HG03064 (cell line): ENCODE data around the gene MAGI2.

Experiments
- ATAC-seq: cut with Tn5 transposase; IDR thresholded peaks from one replicate; pipeline ENCODE4 v1.9.1; 2021; ENCODE audit warnings: low read depth; ENCODE audit not compliant: unreplicated experiment

Gene MAGI2

DNA sequence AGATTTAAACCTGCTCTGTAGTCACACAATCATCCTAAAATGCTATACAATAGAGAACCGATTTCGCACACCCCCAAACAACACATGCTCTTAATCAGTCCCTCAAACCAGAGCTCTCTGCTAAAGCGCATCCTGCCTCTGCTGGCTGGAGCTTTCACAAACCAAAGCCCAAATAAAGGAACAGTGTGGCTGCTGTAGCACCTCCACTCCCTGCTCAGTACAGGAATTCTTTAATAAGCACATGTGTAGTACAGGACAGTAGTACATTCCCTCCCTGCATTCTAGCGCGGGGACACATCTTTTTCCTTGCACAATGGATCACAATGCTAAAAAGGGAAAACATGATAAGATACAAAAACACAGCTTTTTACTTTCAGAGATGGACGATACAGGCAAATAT, 684.6 kb downstream of the MAGI2 start:
- no peak for ATAC-seq

DNA sequence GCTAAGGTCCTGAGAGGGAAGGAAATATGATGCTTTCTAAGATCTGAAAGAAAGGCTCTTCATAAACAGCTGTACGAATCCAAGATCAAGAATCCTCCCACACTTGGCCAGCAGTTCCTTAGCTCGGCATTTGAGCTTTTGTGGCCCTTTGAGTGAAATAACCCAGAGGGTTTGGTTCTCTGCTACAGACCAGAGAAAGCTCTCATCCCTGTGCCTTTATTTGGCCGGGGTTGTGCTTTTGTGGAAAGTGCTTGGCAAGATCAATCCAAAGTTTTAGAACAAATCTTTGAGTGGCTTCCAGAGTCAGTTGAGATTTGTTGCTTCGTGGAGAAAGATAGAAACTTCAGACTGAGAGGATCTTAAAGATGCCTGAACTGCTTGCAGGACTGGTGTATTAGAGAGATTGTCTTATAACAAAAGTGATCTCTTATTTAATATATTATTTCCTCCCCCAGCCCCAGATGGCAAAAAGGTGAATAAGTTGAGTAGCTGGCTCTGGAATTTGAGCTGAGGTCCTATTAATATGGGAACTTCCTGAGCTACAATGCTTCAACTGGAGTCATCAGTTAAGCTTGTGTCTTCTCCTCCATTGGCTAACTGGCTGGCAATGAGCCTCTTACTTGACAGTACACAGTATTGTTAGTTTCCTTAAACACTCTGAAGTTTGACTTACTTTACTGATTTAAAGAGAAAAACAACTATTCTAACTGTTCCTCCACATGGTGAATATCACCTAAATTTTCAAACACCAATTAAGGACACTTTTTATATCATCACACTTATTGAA, 687.3 kb downstream of the MAGI2 start:
- ATAC-seq, result no peak

DNA sequence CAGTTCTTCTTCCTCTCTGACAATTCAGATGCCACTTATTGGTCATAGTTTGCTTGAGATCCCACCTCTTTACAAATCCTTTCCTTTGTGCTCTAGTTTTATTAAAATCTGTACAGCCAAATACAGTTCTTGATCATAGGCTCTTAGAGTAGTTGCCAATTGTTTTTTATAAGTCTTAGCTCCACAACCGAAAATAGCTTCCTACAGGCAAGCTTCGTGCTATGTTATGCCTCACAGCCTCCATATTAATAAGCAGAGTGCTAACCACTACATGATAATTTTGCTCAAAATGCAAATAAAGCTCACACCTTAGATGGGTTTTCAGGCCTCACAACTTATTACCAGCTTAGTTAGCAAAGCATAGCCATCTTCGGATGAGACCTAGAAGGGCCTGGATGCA, 688.9 kb downstream of the MAGI2 start:
- no peak for ATAC-seq

DNA sequence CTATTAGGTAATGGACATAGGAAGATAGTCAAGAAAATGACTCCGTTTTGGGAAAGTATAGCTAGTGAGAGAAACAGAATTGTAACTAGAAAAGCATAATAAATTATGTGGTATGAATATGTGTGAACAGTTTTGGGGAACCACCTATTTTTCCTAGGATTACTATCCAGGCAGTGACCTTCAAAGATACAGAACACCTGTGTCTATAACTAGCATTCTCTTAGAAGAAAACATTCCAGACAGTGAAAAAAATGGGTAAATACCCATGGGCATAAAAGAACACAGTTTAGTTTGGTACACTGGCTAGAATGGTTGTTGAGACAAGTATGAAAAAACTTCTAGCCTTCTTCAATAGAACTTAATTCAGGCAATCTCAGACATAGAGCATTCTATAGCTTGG, 690.8 kb downstream of the MAGI2 start:
- no peak for ATAC-seq

DNA sequence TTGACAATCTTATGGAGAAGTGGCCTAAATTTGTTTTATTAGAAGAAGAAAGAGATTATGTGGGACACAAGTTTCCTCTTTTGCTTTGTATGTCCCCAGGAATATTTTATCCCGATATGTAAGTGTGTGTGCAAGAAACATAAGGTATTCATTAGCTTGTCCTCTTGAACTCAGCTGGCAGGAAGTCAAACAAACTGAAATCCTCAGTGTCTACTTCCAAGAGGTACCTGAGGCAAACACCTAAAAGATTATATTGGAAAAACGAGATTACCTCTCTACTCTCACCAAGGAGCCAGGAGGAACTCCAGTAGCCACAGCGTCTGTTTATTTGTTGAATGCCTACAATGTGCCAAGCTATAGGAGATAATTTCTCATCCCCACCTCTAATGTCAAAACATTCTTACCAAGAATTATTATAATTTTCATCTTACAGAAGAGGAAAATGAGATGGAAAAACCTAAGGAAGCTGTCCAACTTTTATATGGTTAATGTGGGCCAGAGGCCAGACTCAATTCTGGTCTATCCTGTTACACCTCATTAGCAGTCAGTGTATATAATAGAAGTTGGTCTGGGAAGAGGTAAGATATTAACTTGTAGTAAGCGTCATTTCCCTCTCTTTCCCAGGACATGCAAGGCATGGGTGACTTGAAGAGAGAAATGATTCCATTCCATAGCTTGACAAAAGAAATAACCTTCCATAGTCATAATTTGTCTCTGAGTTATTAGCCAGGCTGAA, 692.7 kb downstream of the MAGI2 start:
- ATAC-seq, result no peak

DNA sequence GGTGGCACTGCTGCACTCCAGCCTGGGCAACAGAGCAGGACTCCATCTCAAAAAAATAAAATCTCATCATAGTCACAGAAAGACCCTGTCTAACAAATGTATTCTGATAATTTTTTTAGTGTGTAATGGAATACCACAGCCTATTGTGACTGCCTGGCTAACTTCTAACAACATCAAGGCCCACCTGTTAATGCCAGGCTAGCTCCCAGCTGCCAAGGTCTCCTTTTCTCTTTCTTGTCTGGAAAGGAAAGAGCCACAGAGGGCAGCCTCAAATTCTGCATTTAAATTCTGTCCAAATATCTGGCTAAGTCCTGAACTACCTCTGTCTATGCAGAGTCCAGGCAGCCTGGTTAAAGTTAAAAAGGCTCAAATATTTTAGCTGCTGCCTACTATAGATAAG, 700.9 kb downstream of the MAGI2 start:
- no peak for ATAC-seq

DNA sequence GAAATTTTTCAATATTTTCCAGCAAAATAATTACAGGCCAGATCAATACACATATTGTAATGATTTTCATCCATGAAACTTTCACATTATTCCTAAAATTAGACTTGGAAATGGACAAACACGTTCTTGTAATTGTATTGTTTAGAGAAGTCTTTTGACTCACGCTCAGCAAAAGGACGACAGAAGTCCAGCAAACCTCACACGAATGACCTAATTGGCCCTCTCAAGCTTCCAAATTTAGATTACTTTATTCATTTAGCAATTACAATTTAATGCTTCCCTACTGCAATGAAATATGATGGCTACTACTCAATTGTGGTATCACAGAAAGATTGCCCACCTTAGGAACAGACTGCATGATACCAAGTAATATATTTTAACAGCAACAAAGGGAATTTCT, 702.2 kb downstream of the MAGI2 start:
- no peak for ATAC-seq

DNA sequence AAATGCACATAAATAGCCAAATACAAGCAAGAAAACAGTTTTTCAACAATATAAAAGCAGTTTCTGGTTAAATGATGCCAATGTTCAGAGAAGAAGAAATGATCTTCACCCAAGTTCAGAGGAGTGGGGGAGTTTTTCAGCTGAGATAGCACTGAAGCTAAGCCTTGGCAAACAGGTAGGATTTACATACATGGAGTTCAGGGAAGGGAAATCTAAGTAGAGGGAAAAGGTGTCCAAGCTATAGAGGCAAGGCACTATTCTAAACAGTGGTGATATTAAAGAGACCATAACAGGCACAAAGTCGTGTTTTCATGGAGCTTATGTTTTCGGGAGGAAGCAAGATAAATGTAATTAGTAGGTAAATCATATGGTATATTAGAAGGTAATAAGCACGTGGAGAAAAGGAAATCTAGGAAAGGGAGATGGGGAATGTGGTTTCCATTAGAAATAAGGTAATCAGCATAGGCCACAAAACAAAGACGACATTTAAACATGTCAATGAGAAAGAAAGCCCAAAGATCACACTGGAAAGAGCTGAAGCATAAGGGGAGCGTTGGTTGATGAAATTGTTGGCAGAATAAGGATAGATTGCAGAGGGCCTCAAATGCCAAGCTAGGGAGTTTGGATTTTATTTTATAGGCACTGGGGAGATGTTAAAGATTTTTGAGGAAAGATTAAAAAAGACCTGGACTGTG, 704.3 kb downstream of the MAGI2 start:
- no peak for ATAC-seq

DNA sequence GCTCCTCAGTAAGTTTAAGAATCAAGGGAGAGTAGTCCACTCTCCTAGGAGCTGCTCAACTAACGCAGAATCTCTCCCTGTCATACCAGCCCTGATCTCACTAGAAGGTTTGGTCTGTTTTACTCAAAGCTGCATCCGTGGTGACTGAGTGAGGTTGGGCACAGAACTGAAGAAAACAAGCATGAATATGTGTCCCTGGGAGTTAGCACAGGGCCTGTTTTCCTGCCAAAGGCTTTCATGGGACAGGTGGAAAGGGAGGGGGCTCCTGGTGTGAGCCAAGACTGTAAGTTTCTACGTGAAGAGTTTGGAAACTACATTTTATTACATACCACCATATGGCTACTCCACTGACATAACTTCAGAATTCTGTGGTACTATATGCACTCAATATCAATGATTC, 705.9 kb downstream of the MAGI2 start:
- no peak for ATAC-seq

DNA sequence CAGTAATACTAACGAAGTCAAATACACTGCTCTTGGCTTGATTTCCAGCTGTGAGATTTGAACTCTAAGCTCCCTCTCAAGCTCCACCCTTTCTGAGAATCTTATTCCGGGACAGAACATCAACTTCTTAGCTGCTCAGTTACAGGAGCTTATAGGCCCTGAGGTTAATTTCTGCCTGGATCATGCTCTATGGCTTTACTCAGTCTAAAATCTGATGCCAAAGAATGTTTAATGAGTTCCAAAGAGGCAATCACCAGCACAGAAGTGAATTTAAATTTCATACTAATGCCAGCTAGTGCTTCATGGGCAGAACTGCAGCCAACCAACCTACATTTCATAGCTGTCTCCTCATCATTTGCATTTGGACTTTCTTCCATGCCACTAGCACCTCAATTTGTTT, 707.2 kb downstream of the MAGI2 start:
- ATAC-seq, result no peak

DNA sequence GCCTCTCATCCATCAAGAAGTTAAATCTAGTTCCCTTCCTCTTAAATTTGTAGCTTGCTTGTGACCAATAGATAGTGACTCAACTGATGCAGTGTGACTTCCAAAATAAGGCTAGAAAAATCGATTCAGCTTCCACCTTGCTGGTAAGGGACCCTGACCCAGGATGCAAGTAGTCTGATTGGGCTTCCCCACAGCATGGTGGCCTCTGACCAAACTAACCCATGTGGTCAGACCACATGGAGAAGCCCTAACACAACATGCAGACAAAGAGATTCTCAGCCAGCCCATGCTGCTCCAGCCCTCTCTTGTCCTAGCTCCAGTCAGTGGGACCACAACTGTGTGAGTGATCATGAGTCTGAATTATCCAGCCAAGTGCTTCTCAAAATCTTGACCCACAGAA, 710.8 kb downstream of the MAGI2 start:
- no peak for ATAC-seq

DNA sequence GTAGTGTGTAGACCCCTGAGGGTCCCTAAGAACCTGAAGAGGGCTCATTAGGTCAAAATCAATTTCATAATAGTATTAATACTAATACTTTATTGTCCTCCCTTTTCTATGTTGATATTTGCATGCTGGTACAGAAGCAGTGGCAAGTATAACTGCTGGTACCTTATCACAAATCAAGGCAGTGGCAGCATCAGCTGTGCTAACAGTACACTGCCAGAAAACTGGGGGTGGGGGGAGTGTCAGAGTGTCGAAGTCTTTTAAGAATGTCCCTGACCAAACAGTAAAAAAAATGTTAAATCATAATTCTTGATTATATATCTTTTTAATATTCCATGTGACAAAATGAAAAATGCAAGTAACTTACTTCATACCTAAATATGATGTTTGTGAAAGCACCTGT, 716.9 kb downstream of the MAGI2 start:
- ATAC-seq, result no peak

DNA sequence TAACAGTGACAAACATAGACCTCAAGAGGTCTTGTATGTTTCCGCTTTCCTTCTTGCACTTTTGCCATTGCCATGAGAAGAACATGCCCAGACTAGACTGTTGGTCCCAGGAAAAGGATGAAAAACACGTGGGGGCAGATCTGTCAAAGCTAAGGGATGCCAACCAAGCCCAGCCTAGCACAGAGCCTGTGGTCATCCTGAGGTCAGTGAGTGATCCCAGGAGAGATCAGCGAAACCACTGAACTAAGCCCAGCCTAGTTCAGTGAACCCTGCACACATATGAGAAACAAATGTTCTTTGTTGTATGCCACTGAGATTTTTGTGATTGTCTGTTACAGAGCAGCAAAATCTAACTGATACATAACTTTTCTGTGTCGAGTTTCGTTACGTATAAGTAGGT, 718.8 kb downstream of the MAGI2 start:
- ATAC-seq, result no peak

DNA sequence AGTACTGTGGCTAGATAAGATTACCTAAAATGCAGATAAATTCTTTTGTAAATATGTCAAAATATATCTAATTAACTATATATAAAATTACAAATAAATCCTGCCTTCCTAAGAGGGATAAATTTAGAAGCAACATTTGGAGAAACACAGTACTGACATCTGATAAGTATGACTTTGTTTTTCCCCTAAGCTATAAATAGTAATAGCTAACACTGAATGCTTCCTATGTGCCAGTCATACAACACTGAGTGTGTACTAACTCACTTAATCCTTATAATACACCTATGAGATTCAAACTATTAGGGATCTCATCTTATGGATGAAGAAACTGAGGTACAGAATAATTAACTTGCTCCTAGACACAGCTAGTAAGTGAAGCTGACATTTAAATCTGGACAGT, 733.4 kb downstream of the MAGI2 start:
- ATAC-seq, result no peak

DNA sequence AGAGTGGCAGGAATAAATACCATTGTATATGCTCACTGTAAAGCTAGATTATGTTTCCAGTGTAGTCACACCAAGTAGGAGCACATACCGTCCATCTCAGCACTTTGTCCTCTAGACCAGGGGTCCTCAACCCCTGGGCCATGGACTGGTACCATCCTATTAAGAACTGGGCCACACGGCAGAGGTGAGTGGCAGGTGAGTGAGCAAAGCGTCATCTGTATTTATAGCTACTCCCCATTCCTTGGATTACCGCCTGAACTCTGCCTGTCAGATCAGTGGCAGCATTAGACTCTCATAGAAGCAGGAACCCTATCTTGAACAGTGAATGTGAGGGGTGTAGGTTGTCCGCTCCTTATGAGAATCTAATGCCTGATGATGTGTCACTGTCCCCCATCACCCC, 735.3 kb downstream of the MAGI2 start:
- ATAC-seq, result no peak

DNA sequence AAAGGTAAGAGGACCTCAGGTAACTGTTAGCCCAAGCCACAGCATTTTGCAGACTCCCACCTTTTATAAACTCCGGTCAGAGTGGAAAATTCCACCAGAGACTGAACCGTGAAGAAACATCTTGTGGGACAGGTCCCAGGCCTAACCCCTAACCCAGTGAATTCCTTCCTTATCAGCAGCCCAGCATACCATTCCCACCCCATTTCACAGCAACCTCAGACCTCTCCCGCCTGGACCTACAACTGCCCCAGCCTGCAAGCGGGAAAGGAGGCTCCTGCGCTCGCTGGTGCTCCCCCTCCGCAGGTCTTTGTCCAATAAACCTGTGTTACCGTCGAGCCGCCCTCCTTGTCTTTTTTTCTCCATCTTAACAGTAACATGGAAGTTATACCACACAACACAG, 736.6 kb downstream of the MAGI2 start:
- no peak for ATAC-seq

DNA sequence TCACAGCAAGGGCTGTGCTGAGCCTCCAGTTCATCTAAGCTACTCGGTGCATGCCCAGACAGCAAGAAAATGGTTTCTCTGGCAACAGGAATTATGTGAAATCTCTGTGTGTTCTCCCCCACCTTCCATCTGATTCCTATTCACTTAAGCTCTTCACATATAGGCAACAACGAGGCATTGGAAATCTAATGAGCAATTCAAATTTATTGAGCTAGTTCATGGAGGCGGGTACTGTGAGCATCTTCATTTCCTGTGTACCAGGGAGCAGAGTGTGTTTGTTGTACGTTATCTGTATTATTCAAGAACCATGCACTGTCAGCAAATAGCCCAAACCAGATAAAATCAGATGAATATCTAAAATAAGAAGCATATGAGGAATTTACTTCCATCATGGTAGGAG, 739.1 kb downstream of the MAGI2 start:
- ATAC-seq, result no peak

DNA sequence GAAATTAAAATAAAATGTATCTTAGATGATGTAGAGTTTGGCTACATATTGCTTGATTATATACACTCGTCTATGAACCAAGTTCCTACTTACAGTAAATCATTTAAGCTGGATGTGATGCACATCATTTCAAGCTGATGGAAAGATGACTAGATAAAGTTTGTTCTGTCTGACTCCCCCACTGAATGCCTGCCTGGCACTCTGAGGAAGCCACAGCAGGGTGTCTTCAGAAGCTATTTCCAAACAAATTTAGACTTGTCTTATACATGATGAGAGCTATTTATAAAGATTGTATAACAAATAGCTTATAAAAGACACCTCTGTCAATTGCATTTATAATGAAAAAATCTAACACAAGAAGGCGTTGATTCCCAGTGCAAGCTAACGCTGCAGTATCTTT, 741.4 kb downstream of the MAGI2 start:
- no peak for ATAC-seq

DNA sequence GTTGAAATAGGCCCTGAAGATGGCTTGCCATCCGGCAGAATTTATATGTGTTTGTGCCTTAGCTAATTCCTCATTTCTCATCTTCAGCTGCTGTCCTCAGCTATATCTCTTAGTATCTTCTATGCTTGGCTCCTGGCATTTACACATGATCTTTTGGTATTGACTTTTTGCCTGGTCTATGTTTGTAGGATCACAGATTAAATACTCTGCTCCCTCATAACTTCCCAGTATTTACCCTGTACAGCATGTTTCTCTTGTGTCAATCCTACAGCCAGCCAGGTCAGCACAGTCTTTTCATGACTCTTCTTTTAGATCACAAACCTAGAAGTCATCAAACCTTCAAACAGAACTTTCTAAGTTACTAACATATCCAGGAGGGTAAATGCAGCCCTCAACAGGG, 743.8 kb downstream of the MAGI2 start:
- no peak for ATAC-seq

DNA sequence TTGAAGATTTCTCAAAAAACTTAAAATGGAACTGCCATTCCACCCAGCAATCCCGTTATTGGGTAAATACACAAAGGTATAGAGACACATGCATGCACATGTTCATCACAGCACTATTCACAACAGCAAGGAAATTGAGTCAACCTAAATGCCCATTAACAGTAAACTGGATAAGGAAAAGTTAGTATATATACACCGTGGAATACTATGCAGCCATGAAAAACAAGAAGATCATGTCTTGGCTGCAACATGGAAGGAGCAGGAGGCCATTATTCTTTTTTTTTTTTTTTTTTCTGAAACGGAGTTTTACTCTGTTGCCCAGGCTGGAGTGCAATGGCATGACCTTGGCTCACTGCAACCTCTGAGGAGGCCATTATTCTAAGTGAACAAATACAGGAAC, 749.0 kb downstream of the MAGI2 start:
- no peak for ATAC-seq

DNA sequence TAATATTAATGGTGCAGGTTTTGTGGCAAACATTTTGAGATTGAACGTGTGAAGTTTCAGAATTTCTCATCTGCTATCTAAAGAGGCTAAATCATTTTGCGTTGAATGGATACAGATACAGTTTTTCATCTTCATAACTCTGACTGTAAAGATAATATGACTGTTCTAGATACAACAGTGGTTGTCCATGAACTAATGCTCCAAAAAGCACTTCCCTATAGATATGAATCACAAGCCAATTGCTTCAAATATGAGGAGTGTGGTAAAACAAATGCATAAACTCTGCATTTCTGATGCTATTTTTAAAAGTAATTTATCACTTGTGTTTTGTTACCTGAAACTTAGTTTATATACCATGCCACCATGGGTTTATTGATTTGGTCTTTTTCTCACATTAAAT, 750.1 kb downstream of the MAGI2 start:
- no peak for ATAC-seq

DNA sequence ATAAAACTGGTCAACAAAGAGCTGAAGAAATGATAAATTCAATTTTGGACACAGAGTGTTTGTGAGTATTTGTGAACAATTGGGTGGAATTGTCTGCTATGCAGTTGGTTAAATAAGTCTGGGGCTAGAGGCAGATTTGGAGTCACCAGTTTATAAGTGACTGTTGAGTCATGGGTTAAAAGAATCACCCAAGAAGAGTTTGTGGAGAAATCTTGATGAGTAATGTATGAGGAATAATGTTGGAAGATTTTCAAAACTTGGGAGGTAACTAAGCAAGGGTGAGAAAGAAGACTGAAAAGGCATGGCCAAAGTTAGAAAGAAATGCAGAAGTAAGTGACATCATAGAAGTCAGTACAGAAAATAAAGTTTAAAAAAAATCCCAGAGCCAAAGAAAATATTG, 750.7 kb downstream of the MAGI2 start:
- no peak for ATAC-seq
